Measurements from ENCODE around the gene ZNF646. TPM values are rescaled to one million over a fixed set of nuclear protein-coding genes. Genes with fewer than 3 reads are reported as not detected.

ZNF646 gene
- total and polyA plus RNA-seq, 2 of the 13 experiments (the other 11 are each of a cell fraction or from before 2014, with no cell fraction given), result 3.4 to 10.9 TPM

- TF ChIP-seq CC2D1A (CRISPR knock-in tag; IDR thresholded peaks at IDR 0.05) (no peak), ZNF382 (CRISPR knock-in tag; IDR thresholded peaks at IDR 0.05; ENCODE audit: borderline replicate concordance) (no peak), TP53 (CRISPR knock-in tag; conservative IDR thresholded peaks at IDR 0.05) (peak; percentile 69), SRSF9 (IDR thresholded peaks at IDR 0.05; ENCODE audit: borderline replicate concordance, insufficient read depth, low read depth, low read length, poor library complexity, severe bottlenecking) (no peak), RARA (CRISPR knock-in tag; IDR thresholded peaks at IDR 0.05) (peak; percentile 21; the same call in 1 of the 2 replicates), ZFP41 (CRISPR knock-in tag; IDR thresholded peaks at IDR 0.05; ENCODE audit: borderline replicate concordance) (no peak; the same call in 1 of the 2 replicates), ERF (CRISPR knock-in tag; IDR thresholded peaks at IDR 0.05) (peak; percentile 88), HMG20B (CRISPR knock-in tag; conservative IDR thresholded peaks at IDR 0.05) (peak; percentile 21), MXD3 (CRISPR knock-in tag; IDR thresholded peaks at IDR 0.05) (peak; percentile 45; the same call in 1 of the 2 replicates), ZNF550 (CRISPR knock-in tag; IDR thresholded peaks at IDR 0.05; ENCODE audit: borderline replicate concordance) (no peak), ZNF572 (CRISPR knock-in tag; IDR thresholded peaks at IDR 0.05) (peak; percentile 32; the same call in 1 of the 2 replicates), CHD4 (IDR thresholded peaks at IDR 0.05; ENCODE audit: borderline replicate concordance, low read length) (no peak), ZNF329 (CRISPR knock-in tag; IDR thresholded peaks at IDR 0.05; ENCODE audit: low read depth) (peak; percentile 78; the same call in 1 of the 2 replicates), ZKSCAN5 (CRISPR knock-in tag; IDR thresholded peaks at IDR 0.05) (0 out of 2 replicates have a peak, but pooled peaks have one; percentile 1), ZNF17 (CRISPR knock-in tag; IDR thresholded peaks at IDR 0.05) (no peak), ZNF652 (CRISPR knock-in tag; IDR thresholded peaks at IDR 0.05; ENCODE audit: borderline replicate concordance, low read depth) (peak; percentile 17; the same call in 1 of the 2 replicates), EHMT2 (IDR thresholded peaks at IDR 0.05; ENCODE audit: borderline replicate concordance, low read depth, low read length) (no peak), ZNF564 (CRISPR knock-in tag; IDR thresholded peaks at IDR 0.05) (peak; percentile 35; the same call in 1 of the 2 replicates), MEIS1 (CRISPR knock-in tag; IDR thresholded peaks at IDR 0.05; ENCODE audit: borderline replicate concordance) (no peak), ZNF552 (CRISPR knock-in tag; IDR thresholded peaks at IDR 0.05; ENCODE audit: borderline replicate concordance) (no peak)
- TF ChIP-seq, protein P1, sequence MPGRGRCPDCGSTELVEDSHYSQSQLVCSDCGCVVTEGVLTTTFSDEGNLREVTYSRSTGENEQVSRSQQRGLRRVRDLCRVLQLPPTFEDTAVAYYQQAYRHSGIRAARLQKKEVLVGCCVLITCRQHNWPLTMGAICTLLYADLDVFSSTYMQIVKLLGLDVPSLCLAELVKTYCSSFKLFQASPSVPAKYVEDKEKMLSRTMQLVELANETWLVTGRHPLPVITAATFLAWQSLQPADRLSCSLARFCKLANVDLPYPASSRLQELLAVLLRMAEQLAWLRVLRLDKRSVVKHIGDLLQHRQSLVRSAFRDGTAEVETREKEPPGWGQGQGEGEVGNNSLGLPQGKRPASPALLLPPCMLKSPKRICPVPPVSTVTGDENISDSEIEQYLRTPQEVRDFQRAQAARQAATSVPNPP (CRISPR knock-in tag; IDR thresholded peaks at IDR 0.05), result no peak
- TF ChIP-seq, protein P2, sequence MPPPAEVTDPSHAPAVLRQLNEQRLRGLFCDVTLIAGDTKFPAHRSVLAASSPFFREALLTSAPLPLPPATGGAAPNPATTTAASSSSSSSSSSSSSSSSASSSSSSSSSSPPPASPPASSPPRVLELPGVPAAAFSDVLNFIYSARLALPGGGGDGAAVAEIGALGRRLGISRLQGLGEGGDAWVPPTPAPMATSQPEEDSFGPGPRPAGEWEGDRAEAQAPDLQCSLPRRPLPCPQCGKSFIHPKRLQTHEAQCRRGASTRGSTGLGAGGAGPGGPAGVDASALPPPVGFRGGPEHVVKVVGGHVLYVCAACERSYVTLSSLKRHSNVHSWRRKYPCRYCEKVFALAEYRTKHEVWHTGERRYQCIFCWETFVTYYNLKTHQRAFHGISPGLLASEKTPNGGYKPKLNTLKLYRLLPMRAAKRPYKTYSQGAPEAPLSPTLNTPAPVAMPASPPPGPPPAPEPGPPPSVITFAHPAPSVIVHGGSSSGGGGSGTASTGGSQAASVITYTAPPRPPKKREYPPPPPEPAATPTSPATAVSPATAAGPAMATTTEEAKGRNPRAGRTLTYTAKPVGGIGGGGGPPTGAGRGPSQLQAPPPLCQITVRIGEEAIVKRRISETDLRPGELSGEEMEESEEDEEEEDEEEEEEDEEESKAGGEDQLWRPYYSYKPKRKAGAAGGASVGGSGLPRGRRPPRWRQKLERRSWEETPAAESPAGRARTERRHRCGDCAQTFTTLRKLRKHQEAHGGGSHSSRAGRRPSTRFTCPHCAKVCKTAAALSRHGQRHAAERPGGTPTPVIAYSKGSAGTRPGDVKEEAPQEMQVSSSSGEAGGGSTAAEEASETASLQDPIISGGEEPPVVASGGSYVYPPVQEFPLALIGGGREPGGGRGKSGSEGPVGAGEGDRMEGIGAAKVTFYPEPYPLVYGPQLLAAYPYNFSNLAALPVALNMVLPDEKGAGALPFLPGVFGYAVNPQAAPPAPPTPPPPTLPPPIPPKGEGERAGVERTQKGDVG (CRISPR knock-in tag; IDR thresholded peaks at IDR 0.05; ENCODE audit: borderline replicate concordance), result no peak
- TF ChIP-seq, protein P3, sequence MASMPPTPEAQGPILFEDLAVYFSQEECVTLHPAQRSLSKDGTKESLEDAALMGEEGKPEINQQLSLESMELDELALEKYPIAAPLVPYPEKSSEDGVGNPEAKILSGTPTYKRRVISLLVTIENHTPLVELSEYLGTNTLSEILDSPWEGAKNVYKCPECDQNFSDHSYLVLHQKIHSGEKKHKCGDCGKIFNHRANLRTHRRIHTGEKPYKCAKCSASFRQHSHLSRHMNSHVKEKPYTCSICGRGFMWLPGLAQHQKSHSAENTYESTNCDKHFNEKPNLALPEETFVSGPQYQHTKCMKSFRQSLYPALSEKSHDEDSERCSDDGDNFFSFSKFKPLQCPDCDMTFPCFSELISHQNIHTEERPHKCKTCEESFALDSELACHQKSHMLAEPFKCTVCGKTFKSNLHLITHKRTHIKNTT (CRISPR knock-in tag; IDR thresholded peaks at IDR 0.05), result 0 out of 2 replicates have a peak, but pooled peaks have one; percentile 44
These were observed 20.4 kb downstream of the ZNF646 start, which contains the start of gene VKORC1 (continued) for GRCh38 chr16:31094424-31095120.
